Pulmonary artery endothelial cell (primary cell): ENCODE data around the gene ARL14EP. TPM values are rescaled to one million over a fixed set of nuclear protein-coding genes. Genes with fewer than 3 reads are reported as not detected.

Experiments used
- DNase-seq: peaks from one replicate; pipeline ENCODE4 v3.0.0-alpha.2; 2011; ENCODE audit warnings: low read depth, low spot score
- total RNA-seq: library from RNA; depleted of rRNA; stranded (reverse); fragments of >200 nt; gene quantifications from 2 replicates; pipeline ENCODE4 v1.2.3, GENCODE V29; 2014

Gene ARL14EP
- 20.9 and 25.1 TPM in 2 replicates for total RNA-seq

DNA sequence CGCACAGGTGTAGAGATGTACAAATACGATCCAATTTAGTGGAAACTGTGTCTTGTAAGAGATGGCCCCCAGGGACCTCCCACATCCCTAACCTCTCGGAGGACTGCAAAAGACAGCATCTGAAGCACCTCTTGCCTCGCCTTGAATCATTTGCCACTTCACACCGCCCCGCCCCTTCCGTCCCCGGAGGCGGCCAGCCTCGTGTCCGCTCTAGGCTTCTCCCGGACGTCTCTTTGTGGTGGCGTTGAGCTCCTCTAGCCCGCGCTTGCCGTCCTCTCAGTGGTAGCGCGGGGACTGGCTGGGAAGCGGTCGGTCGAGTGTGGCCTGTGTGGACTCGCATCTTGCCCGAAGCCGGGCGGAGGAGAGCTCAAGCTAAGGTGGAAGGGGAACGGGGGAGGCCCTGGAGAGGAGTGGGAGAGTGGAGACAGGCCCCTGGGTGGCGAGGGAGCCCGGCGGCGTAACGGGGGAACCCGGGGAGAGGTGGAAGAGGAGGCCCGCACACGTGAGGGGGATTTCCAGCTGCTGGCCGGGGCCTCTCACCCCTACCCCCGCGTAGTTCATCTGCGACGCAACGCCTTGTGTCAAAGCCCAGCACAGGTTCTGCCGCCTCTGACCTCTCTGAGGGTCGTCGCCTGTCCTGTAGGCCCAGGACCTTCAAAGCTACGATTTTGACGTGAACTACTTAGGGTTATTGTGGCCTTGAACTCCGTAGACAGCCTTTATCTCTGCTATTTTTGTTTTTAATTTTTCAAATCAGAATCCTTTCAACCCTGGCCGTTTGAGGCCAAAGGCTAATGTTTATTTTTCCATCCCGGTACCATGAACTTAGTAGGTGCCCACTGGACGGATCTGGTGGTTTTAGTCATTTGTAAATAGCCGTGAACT lies at the start of gene ARL14EP:
Gene ARL14EP (plus strand): TSS at position 279 of the 885 bp plus-strand sequence. CDS start 7,845 bp downstream, outside the sequence.
- DNase-seq, result peak; percentile 90

- no peak for DNase-seq
These were observed 45.7 kb upstream of the ARL14EP start for GRCh38 chr11:30277176-30277575.

DNA sequence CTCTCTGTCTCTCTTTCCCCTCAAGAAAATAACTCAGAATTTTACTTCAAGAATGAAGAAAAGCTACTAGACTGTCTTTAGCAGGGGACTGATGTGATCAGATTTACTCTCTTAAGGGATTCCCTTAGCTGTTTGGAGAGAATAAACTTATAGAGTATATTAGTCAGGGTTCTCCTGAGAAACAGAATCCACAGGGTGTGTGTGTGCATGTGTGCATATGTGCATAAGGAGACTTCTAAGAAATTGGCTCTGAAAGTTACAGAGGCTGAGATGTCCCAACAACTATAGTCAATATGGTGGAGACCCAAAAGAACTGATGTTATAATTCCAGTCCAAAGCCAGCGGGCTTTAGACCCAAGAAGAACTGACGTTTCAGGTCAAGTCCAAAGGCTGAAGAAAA lies 43.1 kb upstream of the ARL14EP start:
- no peak for DNase-seq

DNA sequence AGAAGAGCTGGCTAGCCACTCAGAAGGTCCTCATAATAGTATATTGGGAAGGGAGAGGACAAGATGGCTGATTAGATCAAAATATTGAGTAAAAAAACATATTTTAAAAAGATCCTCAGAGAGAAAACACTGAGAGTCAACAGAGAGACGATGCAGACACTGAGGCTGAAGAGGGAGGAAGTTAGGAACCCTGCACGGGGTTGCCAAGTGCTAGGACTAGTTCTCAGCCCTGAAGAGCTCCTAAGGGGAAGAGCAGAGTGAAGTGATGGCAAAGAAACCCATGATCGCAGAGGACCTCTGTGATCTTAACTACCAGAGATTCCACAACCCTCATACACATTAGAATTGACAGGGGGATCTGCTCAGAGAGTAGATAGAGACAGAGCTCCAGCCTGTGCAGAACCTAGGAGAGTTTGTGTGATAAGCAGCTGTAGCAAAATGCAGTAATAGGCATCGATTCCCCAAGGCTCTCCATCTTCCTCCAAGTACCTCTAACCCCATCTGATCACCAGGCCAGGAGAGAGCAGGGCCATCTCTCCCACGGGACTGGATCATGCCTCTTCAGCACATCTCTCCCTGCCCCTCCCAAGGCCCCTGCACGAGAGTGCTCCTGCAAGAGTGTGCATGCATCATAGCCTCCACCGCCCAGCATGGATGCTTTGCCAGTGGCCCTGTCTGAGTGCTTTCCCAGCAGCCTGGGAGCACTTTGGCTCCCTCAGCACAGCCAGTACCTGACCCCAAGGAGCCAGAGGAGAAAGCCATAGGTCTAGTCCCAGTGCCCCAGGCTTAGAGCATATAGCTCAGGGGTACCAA lies 41.2 kb upstream of the ARL14EP start:
- DNase-seq, result no peak

- DNase-seq, result no peak
These were observed 40.6 kb upstream of the ARL14EP start for GRCh38 chr11:30282289-30282631.

DNA sequence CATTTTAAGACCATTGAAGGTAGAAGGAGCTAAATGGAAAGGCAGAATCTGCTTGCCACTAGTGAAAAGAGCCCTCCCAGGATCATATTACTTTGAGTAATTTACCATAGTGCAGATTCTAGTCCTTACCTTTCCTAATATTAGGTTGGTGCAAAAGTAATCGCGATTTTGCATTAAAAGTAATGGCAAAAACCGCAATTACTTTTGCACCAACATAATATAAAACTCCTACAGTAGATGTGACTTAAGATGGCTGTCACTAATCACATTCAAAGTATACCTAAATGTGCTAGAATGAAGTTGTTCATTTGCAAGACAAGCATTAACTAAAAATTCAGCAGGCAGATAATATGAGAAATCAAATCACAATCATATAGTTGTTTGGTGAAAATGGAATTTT lies 38.1 kb upstream of the ARL14EP start:
- no peak for DNase-seq

GRCh38 chr11:30285416-30286121 lies 37.3 kb upstream of the ARL14EP start:
- no peak for DNase-seq

- DNase-seq, result no peak
These were observed 31.6 kb upstream of the ARL14EP start for GRCh38 chr11:30291331-30291730.

GRCh38 chr11:30292545-30292944 lies 30.4 kb upstream of the ARL14EP start:
- no peak for DNase-seq

GRCh38 chr11:30295178-30295885 lies 27.6 kb upstream of the ARL14EP start:
- no peak for DNase-seq

DNA sequence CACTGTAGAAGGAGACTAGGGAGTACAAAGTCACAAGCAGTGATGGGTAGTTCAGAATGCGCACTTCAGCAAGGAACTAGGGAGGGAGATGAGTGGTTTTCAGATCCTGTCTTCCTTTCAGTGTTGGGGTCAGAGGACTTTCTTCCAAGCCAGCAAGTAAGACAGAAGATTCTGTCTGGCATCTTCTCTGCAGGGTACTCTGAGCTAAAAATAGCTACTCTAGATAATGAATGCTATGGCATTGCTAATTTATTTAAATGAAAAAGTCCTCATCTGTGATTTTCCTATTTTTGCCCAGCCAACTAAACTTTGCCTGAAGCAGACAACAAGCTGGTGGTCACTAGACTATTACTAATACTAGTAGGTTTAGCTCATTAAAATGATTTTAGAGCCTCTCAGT lies 18.3 kb upstream of the ARL14EP start:
- DNase-seq, result no peak

- DNase-seq, result no peak
These were observed 12.3 kb upstream of the ARL14EP start for GRCh38 chr11:30310623-30311022.

DNA sequence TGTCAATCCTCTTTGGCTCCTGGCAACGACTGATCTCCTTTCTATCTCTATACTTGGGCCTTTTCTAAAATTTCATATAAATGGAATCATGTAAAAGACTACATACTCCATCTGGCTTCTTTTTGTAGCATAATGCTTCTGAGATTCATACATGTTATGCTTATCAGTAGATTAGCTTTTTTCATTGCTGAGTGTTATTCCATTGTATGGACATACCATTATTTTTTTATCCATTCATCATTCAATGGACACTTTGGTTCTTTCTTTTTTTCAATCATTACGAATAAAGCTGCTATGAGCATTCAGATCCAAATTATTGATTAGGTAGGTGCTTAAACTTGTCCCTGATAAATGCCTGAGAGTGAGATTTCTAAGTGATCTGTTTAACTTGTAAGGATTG lies 11.7 kb upstream of the ARL14EP start:
- DNase-seq, result no peak

DNA sequence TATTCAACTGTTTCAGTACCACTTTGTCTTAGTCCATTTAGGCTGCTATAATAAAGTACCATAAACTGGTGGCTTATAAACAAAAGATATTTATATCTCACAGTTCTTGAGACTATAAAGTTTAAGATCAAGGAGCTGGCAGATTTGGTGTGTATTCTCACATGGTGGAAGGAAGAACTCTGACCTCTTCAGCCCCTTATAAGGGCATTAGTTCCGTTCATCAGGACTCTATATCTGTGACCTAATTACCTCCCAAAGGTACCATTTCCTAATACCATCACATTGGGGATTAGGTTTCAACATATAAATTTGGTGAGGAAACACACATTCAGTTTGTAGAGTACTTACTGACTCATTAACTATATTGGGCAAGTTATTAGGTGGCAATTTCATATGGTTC lies 10.7 kb upstream of the ARL14EP start:
- DNase-seq, result no peak

DNA sequence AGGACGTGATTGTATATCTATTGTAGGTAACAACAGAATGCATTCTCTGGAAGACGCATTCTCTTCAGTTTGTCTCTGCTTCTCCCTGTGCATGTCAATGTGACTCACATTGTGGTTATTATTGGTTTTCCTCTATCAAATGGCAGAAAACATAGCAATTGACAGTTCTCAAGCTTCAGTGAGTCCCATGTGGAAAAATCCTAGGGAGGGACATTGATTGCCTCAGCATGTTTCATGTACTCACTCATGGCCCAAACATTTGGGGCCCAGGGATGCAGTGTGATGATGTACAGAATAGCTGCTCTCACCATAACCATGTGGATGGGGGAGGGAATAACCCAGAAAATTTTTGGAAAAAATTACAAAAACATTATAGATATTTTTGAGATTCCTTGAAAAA lies 9.3 kb upstream of the ARL14EP start:
- no peak for DNase-seq

- no peak for DNase-seq
These were observed 8.3 kb upstream of the ARL14EP start for GRCh38 chr11:30314625-30315024.

GRCh38 chr11:30316237-30316636 lies 6.7 kb upstream of the ARL14EP start:
- DNase-seq, result no peak

- DNase-seq, result no peak
These were observed 5.9 kb upstream of the ARL14EP start for GRCh38 chr11:30317030-30317429.

- DNase-seq, result no peak
These were observed 1.6 kb upstream of the ARL14EP start for GRCh38 chr11:30321321-30321720.

DNA sequence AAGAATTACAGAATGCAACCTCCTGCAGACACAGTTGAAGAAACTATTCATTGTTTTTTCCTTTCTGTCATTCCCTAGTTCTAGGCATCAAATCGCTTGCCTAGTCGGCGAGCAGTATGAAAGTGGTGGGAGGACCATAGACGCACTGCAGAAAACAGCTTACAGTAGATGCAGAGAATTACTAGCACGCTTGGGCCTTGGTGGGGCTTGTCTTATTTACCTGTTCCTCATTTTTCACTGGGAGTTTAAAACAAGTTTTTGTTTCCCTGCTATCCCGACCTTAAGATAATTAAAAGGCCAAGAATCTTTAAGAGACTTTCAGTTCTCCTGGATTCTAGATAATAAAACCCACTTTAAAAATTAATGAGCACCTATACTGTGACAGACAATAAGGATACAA lies 713 bp upstream of the ARL14EP start:
- no peak for DNase-seq

DNA sequence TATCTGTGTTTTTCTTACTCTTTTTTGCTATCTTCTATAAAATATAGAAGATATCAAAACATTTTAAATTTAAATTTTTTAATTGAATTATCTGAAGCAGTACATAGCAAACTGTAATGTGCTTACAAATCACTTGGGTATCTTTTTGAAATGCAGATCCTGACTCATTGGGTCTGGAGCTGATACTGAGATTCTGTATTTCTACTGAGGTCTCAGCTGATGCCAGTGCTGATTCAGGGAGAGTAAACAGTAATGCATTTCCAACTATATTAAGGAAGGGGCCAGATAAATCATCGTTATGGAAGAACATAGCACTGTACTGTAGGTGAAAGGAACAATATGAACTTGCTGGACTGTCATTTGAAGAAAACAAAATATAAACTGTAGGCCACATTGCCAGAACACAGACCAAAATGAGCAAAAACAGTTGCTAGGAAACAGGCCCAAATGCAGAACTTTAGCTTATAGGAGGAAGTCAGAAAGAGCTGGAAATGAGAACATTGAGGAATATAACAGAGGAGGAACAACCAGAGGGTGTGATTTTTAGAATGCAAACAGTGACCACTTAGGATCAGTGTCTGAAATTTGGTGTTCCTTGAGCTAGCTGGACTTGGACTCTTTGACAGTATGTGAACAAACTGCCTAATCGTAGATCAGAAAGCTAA lies 3.3 kb downstream of the ARL14EP start:
- DNase-seq, result no peak
